ENCODE measurements around the gene TIPRL.
A peak's percentile ranks its signal among the peaks of the same experiment; 100 is the strongest.
"Not testable (repeated sequence)": the region's sequence is repeated elsewhere in the genome, so short reads cannot be mapped to it uniquely, and the experiment has no call there.

TIPRL gene

GRCh38 chr1:168178638-168179437, at the start of gene TIPRL:
Gene TIPRL (plus strand): TSS chr1:168178962. CDS start chr1:168179078, 116 bp downstream.
- DNase-seq: peak; percentile 99

- no peak for DNase-seq
Observed at GRCh38 chr1:168129933-168130332, 48.8 kb upstream of the TIPRL start.

- no peak for DNase-seq
Observed at GRCh38 chr1:168134132-168134531, 44.6 kb upstream of the TIPRL start.

- no peak for DNase-seq
Observed at GRCh38 chr1:168134642-168135041, 44.1 kb upstream of the TIPRL start.

- peak; percentile 33 for DNase-seq
Observed at GRCh38 chr1:168135116-168135920, 43.4 kb upstream of the TIPRL start.

GRCh38 chr1:168135921-168136708, 42.6 kb upstream of the TIPRL start:
- peak; percentile 33 for DNase-seq

- DNase-seq: peak; percentile 65
Observed at GRCh38 chr1:168136709-168137514, 41.9 kb upstream of the TIPRL start, which contains the start of gene GPR161. Gene GPR161 (minus strand): TSS chr1:168136930. CDS start chr1:168104850, 32,080 bp downstream.

GRCh38 chr1:168137515-168137821, 41.3 kb upstream of the TIPRL start:
- no peak for DNase-seq

- no peak for DNase-seq
Observed at GRCh38 chr1:168138134-168138533, 40.6 kb upstream of the TIPRL start.

- DNase-seq: no peak
Observed at GRCh38 chr1:168139070-168139469, 39.7 kb upstream of the TIPRL start.

GRCh38 chr1:168141871-168142385, 36.8 kb upstream of the TIPRL start:
- no peak for DNase-seq

- DNase-seq: peak; percentile 57
Observed at GRCh38 chr1:168145184-168146159, 33.3 kb upstream of the TIPRL start.

- no peak for DNase-seq
Observed at GRCh38 chr1:168146160-168146539, 32.6 kb upstream of the TIPRL start.

- DNase-seq: no peak
Observed at GRCh38 chr1:168146626-168147025, 32.1 kb upstream of the TIPRL start.

GRCh38 chr1:168148916-168149315, 29.8 kb upstream of the TIPRL start:
- DNase-seq: peak; percentile 8

GRCh38 chr1:168150283-168150682, 28.5 kb upstream of the TIPRL start:
- no peak for DNase-seq

- no peak for DNase-seq
Observed at GRCh38 chr1:168151935-168152334, 26.8 kb upstream of the TIPRL start.

- not testable (repeated sequence) for DNase-seq
Observed at GRCh38 chr1:168154707-168155106, 24.1 kb upstream of the TIPRL start.

- DNase-seq: no peak
Observed at GRCh38 chr1:168155910-168156309, 22.9 kb upstream of the TIPRL start.

GRCh38 chr1:168157638-168158037, 21.1 kb upstream of the TIPRL start:
- no peak for DNase-seq

- DNase-seq: no peak
Observed at GRCh38 chr1:168159251-168159650, 19.5 kb upstream of the TIPRL start.

Measured in NCI-H2171 treated with DMSO at 0.1 percent for 48 hours (cell line).